ENCODE data around the gene GUCA2B.

The GUCA2B gene

GRCh38 chr1:42146626-42147320, 6.4 kb upstream of the GUCA2B start:
- Histone ChIP-seq H3K27me3 (ENCODE audit: insufficient read depth, low read length, poor library complexity, severe bottlenecking) (no peaks in the 10 kb centered on the region), H4K20me1 (ENCODE audit: insufficient read depth, low read length, poor library complexity, severe bottlenecking) (no peaks in the 10 kb centered on the region), H3K4me2 (ENCODE audit: low read depth, low read length, poor library complexity, severe bottlenecking) (no peak overlapping the region), H3K9ac (ENCODE audit: low read depth, low read length, poor library complexity, severe bottlenecking) (no peak overlapping the region), H3K4me1 (ENCODE audit: insufficient read depth, low read length, poor library complexity, severe bottlenecking) (peaks cover 14% of the 10 kb centered on the region), H3K9me3 (ENCODE audit: insufficient read depth, low read depth, low read length) (no peaks in the 10 kb centered on the region), H2AFZ (ENCODE audit: low read length) (no peak overlapping the region), H3F3A (ENCODE audit: low read depth) (no peaks in the 10 kb centered on the region), H3K79me2 (ENCODE audit: insufficient read depth, low read length) (no peaks in the 10 kb centered on the region), H3K36me3 (ENCODE audit: insufficient read depth, low read length) (no peaks in the 10 kb centered on the region), H3K9me2 (replicated peaks; ENCODE audit: low read depth, low read length) (no peaks in the 10 kb centered on the region), H3K4me3 (ENCODE audit: low read length, poor library complexity, severe bottlenecking) (no peak overlapping the region)
- TF ChIP-seq EZH2phosphoT487 (IDR thresholded peaks at IDR 0.05; ENCODE audit: borderline replicate concordance) (no peak), CTCF (conservative IDR thresholded peaks at IDR 0.05; ENCODE audit: low read length) (peak; percentile 90)

GRCh38 chr1:42148166-42148565, 5.0 kb upstream of the GUCA2B start:
- no peaks in the 10 kb centered on the region for H3K9me3 ChIP-seq (ENCODE audit: insufficient read depth, low read depth, low read length)
- H2AFZ ChIP-seq (ENCODE audit: low read length) = no peak overlapping the region; the same call in 1 of the 2 replicates
- H3K79me2 ChIP-seq (ENCODE audit: insufficient read depth, low read length) = no peaks in the 10 kb centered on the region
- no peaks in the 10 kb centered on the region for H3K9me2 ChIP-seq (replicated peaks; ENCODE audit: low read depth, low read length)
- no peak overlapping the region for H3K4me2 ChIP-seq (ENCODE audit: low read depth, low read length, poor library complexity, severe bottlenecking)
- TF ChIP-seq CTCF (conservative IDR thresholded peaks at IDR 0.05; ENCODE audit: low read length) (no peak), EZH2phosphoT487 (IDR thresholded peaks at IDR 0.05; ENCODE audit: borderline replicate concordance) (no peak)
- H3K27me3 ChIP-seq (ENCODE audit: insufficient read depth, low read length, poor library complexity, severe bottlenecking) = no peaks in the 10 kb centered on the region
- H3K4me3 ChIP-seq (ENCODE audit: low read length, poor library complexity, severe bottlenecking) = no peak overlapping the region
- H3K36me3 ChIP-seq (ENCODE audit: insufficient read depth, low read length) = no peaks in the 10 kb centered on the region
- peaks cover 11% of the 10 kb centered on the region for H3K4me1 ChIP-seq (ENCODE audit: insufficient read depth, low read length, poor library complexity, severe bottlenecking)
- H3K9ac ChIP-seq (ENCODE audit: low read depth, low read length, poor library complexity, severe bottlenecking) = no peak overlapping the region
- no peaks in the 10 kb centered on the region for H4K20me1 ChIP-seq (ENCODE audit: insufficient read depth, low read length, poor library complexity, severe bottlenecking)
- H3F3A ChIP-seq (ENCODE audit: low read depth) = no peaks in the 10 kb centered on the region

- Histone ChIP-seq H3K9me3 (ENCODE audit: insufficient read depth, low read depth, low read length) (no peaks in the 10 kb centered on the region), H3K4me2 (ENCODE audit: low read depth, low read length, poor library complexity, severe bottlenecking) (no peak overlapping the region), H3K4me1 (ENCODE audit: insufficient read depth, low read length, poor library complexity, severe bottlenecking) (no peaks in the 10 kb centered on the region), H2AFZ (ENCODE audit: low read length) (no peak overlapping the region), H3K9me2 (replicated peaks; ENCODE audit: low read depth, low read length) (no peaks in the 10 kb centered on the region), H3F3A (ENCODE audit: low read depth) (no peaks in the 10 kb centered on the region), H4K20me1 (ENCODE audit: insufficient read depth, low read length, poor library complexity, severe bottlenecking) (no peaks in the 10 kb centered on the region), H3K9ac (ENCODE audit: low read depth, low read length, poor library complexity, severe bottlenecking) (no peak overlapping the region), H3K79me2 (ENCODE audit: insufficient read depth, low read length) (no peaks in the 10 kb centered on the region), H3K27me3 (ENCODE audit: insufficient read depth, low read length, poor library complexity, severe bottlenecking) (no peaks in the 10 kb centered on the region), H3K36me3 (ENCODE audit: insufficient read depth, low read length) (no peaks in the 10 kb centered on the region), H3K4me3 (ENCODE audit: low read length, poor library complexity, severe bottlenecking) (no peak overlapping the region)
- no peak for TF ChIP-seq EZH2phosphoT487 (IDR thresholded peaks at IDR 0.05; ENCODE audit: borderline replicate concordance)
- no peak for TF ChIP-seq CTCF (conservative IDR thresholded peaks at IDR 0.05; ENCODE audit: low read length)
These were observed 2.6 kb upstream of the GUCA2B start for GRCh38 chr1:42150651-42151050.

All from Loucy (cell line).